ENCODE measurements around the gene TTI1. TPM values are rescaled to one million over a fixed set of nuclear protein-coding genes. Genes with fewer than 3 reads are reported as not detected.

TTI1 gene
- total and polyA plus RNA-seq, 9 of the 15 experiments (the other 6 are each of a cell fraction or from before 2014, with no cell fraction given), result 9.8 to 55.1 (median 39.4) TPM

GRCh38 chr20:38032585-38033329 lies 499 bp downstream of the TTI1 start (continued):
- TF ChIP-seq POLR2AphosphoS5 (IDR thresholded peaks at IDR 0.05; ENCODE audit: control insufficient read depth, insufficient read depth, low read depth, low read length), result no peak
- TF ChIP-seq, protein P1, sequence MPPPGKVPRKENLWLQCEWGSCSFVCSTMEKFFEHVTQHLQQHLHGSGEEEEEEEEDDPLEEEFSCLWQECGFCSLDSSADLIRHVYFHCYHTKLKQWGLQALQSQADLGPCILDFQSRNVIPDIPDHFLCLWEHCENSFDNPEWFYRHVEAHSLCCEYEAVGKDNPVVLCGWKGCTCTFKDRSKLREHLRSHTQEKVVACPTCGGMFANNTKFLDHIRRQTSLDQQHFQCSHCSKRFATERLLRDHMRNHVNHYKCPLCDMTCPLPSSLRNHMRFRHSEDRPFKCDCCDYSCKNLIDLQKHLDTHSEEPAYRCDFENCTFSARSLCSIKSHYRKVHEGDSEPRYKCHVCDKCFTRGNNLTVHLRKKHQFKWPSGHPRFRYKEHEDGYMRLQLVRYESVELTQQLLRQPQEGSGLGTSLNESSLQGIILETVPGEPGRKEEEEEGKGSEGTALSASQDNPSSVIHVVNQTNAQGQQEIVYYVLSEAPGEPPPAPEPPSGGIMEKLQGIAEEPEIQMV (tag; conservative IDR thresholded peaks at IDR 0.05; ENCODE audit: low read depth), result 0 out of 2 replicates have a peak, but pooled peaks have one; percentile 32
- TF ChIP-seq SIRT6 (IDR thresholded peaks at IDR 0.05; ENCODE audit: low read depth, low read length), result no peak
- no peak for TF ChIP-seq HDAC3 (IDR thresholded peaks at IDR 0.05; ENCODE audit: borderline replicate concordance, partially characterized antibody)
- no peak for TF ChIP-seq ATF1 (CRISPR knock-in tag; IDR thresholded peaks at IDR 0.05)
- TF ChIP-seq ATF1 (tag; IDR thresholded peaks at IDR 0.05), result no peak
- no peak for TF ChIP-seq GATAD2A (IDR thresholded peaks at IDR 0.05)
- peak; percentile 48 for TF ChIP-seq RBM39 (optimal IDR thresholded peaks at IDR 0.05; ENCODE audit: low read depth, low read length)
- no peak for TF ChIP-seq PTBP1 (IDR thresholded peaks at IDR 0.05; ENCODE audit: low read depth, low read length)
- TF ChIP-seq ZNF609 (CRISPR knock-in tag; IDR thresholded peaks at IDR 0.05; ENCODE audit: borderline replicate concordance), result no peak
- TF ChIP-seq TGIF2 (CRISPR knock-in tag; IDR thresholded peaks at IDR 0.05), result 0 out of 2 replicates have a peak, but pooled peaks have one; percentile 16
- no peak for TF ChIP-seq MXI1 (IDR thresholded peaks at IDR 0.05; ENCODE audit: low read depth, low read length)
- TF ChIP-seq, protein P2, sequence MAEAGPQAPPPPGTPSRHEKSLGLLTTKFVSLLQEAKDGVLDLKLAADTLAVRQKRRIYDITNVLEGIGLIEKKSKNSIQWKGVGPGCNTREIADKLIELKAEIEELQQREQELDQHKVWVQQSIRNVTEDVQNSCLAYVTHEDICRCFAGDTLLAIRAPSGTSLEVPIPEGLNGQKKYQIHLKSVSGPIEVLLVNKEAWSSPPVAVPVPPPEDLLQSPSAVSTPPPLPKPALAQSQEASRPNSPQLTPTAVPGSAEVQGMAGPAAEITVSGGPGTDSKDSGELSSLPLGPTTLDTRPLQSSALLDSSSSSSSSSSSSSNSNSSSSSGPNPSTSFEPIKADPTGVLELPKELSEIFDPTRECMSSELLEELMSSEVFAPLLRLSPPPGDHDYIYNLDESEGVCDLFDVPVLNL (CRISPR knock-in tag; IDR thresholded peaks at IDR 0.05; ENCODE audit: low read depth), result no peak
- 0 out of 2 replicates have a peak, but pooled peaks have one; percentile 28 for TF ChIP-seq NCOA1 (IDR thresholded peaks at IDR 0.05; ENCODE audit: low read depth)
- 0 out of 2 replicates have a peak, but pooled peaks have one; percentile 5 for TF ChIP-seq CEBPB (tag; IDR thresholded peaks at IDR 0.05)
- TF ChIP-seq MTA3 (IDR thresholded peaks at IDR 0.05; ENCODE audit: borderline replicate concordance), result no peak
- peak; percentile 36 for TF ChIP-seq SAP30 (IDR thresholded peaks at IDR 0.05; ENCODE audit: borderline replicate concordance, insufficient read depth, low read depth, low read length, poor library complexity, severe bottlenecking)
- TF ChIP-seq ZNF766 (CRISPR knock-in tag; conservative IDR thresholded peaks at IDR 0.05), result 0 out of 2 replicates have a peak, but pooled peaks have one; percentile 17
- no peak for TF ChIP-seq SMARCA4 (IDR thresholded peaks at IDR 0.05)
- TF ChIP-seq NFE2L1 (tag; IDR thresholded peaks at IDR 0.05; ENCODE audit: borderline replicate concordance, low read depth), result 0 out of 2 replicates have a peak, but pooled peaks have one; percentile 6
